GM12892 (cell line): ENCODE measurements around the gene RPS6KA2.

ENCODE experiments used
- DNase-seq: peaks from one replicate; pipeline ENCODE4 v3.0.0; 2011; ENCODE audit not compliant: insufficient read length
- FAIRE-seq: peaks from 2 replicates; lab custom pipeline; 2011; peaks lifted over from hg19 to GRCh38; lab: Jason Lieb, UNC
- POLR2A ChIP-seq: IDR thresholded peaks from 2 replicates; pipeline ENCODE4 v1.6.1; 2011; ENCODE audit warnings: low read depth, low read length, control low read depth
- POLR2AphosphoS5 ChIP-seq: IDR thresholded peaks from 2 replicates; pipeline ENCODE4 v1.6.1; 2011; ENCODE audit warnings: low read depth, low read length, control low read depth
- TAF1 ChIP-seq: IDR thresholded peaks from 2 replicates; pipeline ENCODE4 v1.6.1; 2011; ENCODE audit warnings: low read depth, mild to moderate bottlenecking, control low read depth, low read length, borderline replicate concordance

Gene RPS6KA2

DNA sequence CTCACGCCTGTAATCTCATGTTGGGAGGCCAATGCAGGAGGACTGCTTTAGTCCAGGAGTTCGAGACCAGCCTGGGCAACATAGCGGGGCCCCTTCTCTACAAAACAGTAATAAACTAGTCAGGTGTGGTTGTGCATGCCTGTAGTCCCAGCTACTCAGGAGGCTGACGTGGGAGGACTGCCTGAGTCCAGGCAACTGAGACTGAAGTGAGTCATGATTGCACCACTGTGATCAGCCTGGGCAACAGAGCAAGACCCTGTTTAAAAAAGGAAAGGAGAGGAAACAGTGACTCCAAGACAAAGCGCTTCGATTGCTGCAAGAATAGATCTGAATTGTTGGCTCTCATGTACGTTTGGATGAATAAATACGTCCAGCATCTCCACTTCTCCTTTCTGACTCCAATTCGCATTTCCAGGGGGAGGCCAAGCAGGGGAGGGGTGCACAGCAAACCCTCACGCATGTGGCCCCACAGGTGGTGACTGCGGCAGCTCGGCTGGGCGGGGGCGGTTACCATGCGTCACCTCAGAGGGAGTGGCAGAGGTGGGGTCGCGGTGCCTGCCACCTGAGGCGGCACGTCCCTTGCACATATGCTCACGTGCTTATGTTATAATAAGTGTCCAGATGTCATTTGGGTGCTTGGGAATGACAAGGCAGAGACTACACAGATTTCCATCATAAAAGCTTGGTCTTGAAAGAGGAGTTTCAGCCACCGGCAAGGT, 149.2 kb downstream of the RPS6KA2 start:
- DNase-seq, result no peak
- no peak for TF ChIP-seq POLR2AphosphoS5
- TF ChIP-seq POLR2A, result no peak
- no peak for TF ChIP-seq TAF1
- FAIRE-seq, result no peak

GRCh38 chr6:166476634-166477215, 150.3 kb downstream of the RPS6KA2 start:
- DNase-seq, result no peak
- no peak for FAIRE-seq
- no peak for TF ChIP-seq POLR2A
- no peak for TF ChIP-seq TAF1
- no peak for TF ChIP-seq POLR2AphosphoS5

- FAIRE-seq (no peak), DNase-seq (no peak)
- TF ChIP-seq POLR2AphosphoS5 (no peak), TAF1 (no peak), POLR2A (no peak)
Observed at GRCh38 chr6:166476061-166476591, 150.9 kb downstream of the RPS6KA2 start.

GRCh38 chr6:166474721-166475565, 152.1 kb downstream of the RPS6KA2 start:
- DNase-seq (no peak), FAIRE-seq (no peak)
- no peak for TF ChIP-seq TAF1
- no peak for TF ChIP-seq POLR2A
- no peak for TF ChIP-seq POLR2AphosphoS5

GRCh38 chr6:166473886-166474571, 153.0 kb downstream of the RPS6KA2 start:
- TF ChIP-seq TAF1 (no peak), POLR2A (no peak), POLR2AphosphoS5 (no peak)
- FAIRE-seq, result no peak

DNA sequence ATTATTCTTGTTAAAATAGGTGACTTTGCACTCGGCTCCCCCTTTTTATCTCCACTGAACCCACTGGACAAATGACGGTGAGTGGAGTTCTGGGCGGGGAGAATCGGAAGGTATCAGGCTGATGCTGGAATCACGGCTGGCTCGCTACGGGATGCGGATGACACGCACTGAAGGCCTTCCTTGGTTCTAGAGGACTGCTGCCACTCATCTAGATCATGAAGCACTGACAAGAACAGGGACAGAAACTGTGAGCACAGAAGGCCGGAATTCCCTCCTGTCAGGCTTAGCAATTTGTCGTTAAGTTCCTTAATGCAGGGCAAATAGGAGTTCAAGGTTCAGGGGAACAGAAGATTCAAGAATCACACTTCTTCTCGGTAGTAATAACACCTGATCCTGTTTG, 154.4 kb downstream of the RPS6KA2 start:
- FAIRE-seq (no peak), DNase-seq (no peak)
- TF ChIP-seq POLR2AphosphoS5 (no peak), POLR2A (no peak), TAF1 (no peak)

More at GRCh38 chr6:166473886-166474571, 153.0 kb downstream of the RPS6KA2 start:
- DNase-seq, result no peak

DNA sequence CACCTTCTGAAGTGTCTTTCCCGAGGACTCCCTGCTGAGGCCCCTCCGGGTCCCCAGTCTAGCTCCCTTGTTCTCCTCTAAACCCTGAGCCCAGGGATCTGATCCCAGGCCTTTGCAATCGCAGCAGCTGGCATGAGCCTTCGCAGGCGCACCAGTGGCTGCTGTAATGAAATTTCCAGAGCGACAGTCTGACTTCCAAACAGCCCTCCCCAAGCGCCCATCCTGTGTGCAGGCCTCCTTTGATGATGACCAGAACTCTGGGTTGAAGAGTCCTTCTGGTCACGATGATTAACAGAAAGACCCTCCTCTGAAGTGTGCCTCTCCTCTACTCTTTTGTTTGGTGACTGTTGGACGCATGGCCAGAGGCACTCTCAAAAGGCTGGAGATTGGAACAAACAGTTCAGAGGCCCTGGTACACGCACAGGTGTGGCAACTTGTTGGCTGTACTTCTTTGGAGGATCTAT, 155.2 kb downstream of the RPS6KA2 start:
- no peak for TF ChIP-seq TAF1
- no peak for TF ChIP-seq POLR2A
- TF ChIP-seq POLR2AphosphoS5, result no peak
- DNase-seq (no peak), FAIRE-seq (no peak)

DNA sequence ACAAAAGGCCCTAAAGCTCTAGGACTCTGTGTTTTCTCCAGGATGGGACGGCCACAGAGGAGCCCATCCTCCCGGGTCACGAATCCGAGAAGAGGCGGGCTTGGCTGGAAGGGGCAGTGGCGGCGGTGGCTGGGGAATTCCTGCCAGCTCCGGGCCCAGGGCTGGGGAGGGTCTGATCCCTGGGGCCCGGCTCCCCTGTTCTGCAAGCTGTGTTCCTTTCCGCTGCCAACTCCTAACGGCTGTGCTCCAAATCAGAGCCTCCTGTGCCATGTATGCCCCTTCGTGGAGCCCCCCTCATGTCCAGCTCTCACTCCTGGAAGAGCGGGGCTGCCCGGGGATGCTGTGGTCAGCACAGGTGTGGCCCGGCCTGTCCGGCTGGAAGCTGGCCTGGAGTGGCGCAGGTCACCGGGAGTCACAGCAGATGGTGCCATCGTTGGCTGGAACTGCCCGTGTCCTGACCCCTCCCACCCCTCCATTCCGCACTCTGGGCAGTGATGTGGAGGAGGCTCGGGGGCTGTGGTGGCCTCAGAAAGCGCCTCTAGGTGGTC, 156.1 kb downstream of the RPS6KA2 start:
- TF ChIP-seq POLR2AphosphoS5, result no peak
- no peak for FAIRE-seq
- no peak for DNase-seq

DNA sequence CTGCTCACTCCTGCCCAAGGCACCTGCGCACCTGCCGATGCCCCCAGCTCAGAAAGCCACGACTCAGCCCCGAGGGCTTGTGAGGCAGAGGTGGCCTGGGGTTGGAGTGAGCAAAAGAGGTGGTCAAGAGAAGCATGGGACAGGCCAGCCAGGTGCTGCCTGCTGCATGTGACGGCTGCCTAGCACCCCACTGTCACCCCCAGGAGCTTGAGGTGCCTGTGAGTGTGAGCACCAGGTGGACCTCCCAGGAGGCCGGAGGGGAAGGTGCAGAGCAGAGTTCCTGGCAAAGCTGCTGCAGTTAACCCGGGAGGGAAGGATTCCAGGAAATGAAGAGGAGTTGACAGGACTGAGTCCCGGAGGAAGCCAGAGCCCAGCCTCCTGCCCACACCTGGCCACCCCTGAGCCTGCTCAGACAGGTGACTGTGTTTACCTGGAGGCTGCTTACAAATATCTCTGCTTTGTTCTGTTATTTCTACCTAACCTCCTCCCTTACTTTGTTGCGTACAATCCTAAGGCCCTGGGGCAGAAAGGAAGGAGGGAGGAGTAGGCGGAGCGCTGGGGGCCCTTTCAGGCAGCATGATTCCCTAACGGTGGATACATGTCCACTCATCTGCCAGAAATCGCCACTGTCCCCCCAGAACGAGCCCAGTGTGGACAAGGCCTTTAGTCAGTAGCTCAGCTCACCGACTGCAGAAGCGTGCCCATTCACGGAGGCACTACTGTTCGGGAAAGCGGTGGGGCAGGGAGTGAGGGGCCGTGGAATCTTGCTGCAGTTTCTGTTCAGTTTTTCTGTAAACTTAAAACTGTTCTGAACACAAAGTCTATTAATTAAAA, 156.8 kb downstream of the RPS6KA2 start:
- TF ChIP-seq TAF1 (no peak), POLR2AphosphoS5 (no peak), POLR2A (no peak)
- DNase-seq, result no peak
- FAIRE-seq, result no peak
